ENCODE measurements around the gene NDOR1.

NDOR1 gene

GRCh38 chr9:137266162-137266527 is 60.6 kb downstream of the NDOR1 start:
- DNase-seq = no peak
